Hepatocyte (in vitro differentiated cells): ENCODE measurements around the gene CELSR3. TPM values are rescaled to one million over a fixed set of nuclear protein-coding genes. Genes with fewer than 3 reads are reported as not detected.

Experiments used
- DNase-seq: peaks from one replicate; pipeline ENCODE4 v3.0.0-alpha.2; 2016; ENCODE audit warnings: low spot score
- H2AFZ ChIP-seq: fragments of 200-600 bp; sonication (generic); 2 replicates; pipeline ENCODE4 v1.6.0; 2016; ENCODE audit warnings: antibody characterized with exemption, mild to moderate bottlenecking
- H3K27ac ChIP-seq: fragments of 200-600 bp; sonication (generic); 2 replicates; pipeline ENCODE4 v1.5.1; 2016; ENCODE audit warnings: mild to moderate bottlenecking
- H3K27me3 ChIP-seq: fragments of 200-600 bp; sonication (generic); 2 replicates; pipeline ENCODE4 v1.6.1; 2016
- H3K36me3 ChIP-seq: fragments of 200-600 bp; sonication (generic); replicated peaks from 2 replicates; pipeline ENCODE4 v1.5.1; 2016; ENCODE audit warnings: low read depth; ENCODE audit not compliant: insufficient read depth
- H3K4me1 ChIP-seq: fragments of 200-600 bp; sonication (generic); 2 replicates; pipeline ENCODE4 v1.5.1; 2016; ENCODE audit warnings: mild to moderate bottlenecking, moderate library complexity; ENCODE audit not compliant: insufficient read depth
- H3K4me2 ChIP-seq: fragments of 200-600 bp; sonication (generic); 2 replicates; pipeline ENCODE4 v1.6.0; 2016
- H3K4me3 ChIP-seq: fragments of 200-600 bp; sonication (generic); 2 replicates; pipeline ENCODE4 v1.5.1; 2016; ENCODE audit warnings: mild to moderate bottlenecking
- H3K79me2 ChIP-seq: fragments of 200-600 bp; sonication (generic); 2 replicates; pipeline ENCODE4 v1.6.0; 2017; ENCODE audit warnings: mild to moderate bottlenecking
- H3K9me2 ChIP-seq: fragments of 200-600 bp; sonication (generic); replicated peaks from 2 replicates; pipeline ENCODE4 v1.6.0; 2017; ENCODE audit warnings: mild to moderate bottlenecking; ENCODE audit not compliant: insufficient read depth
- H3K9me3 ChIP-seq: fragments of 200-600 bp; sonication (generic); 2 replicates; pipeline ENCODE4 v1.5.1; 2016; ENCODE audit warnings: low read depth, mild to moderate bottlenecking
- H4K20me1 ChIP-seq: fragments of 200-600 bp; sonication (generic); 2 replicates; pipeline ENCODE4 v1.6.0; 2016; ENCODE audit warnings: mild to moderate bottlenecking; ENCODE audit not compliant: insufficient read depth, poor library complexity, severe bottlenecking
- EZH2 ChIP-seq: fragments of 200-600 bp; sonication (generic); IDR thresholded peaks from 2 replicates; pipeline ENCODE4 v1.6.1; 2016; ENCODE audit warnings: antibody characterized with exemption, mild to moderate bottlenecking, borderline replicate concordance
- EZH2phosphoT487 ChIP-seq: fragments of 200-600 bp; sonication (generic); IDR thresholded peaks from one replicate; pipeline ENCODE4 v1.6.1; 2018; ENCODE audit warnings: antibody characterized with exemption, mild to moderate bottlenecking, low read depth, moderate library complexity; ENCODE audit not compliant: unreplicated experiment, severe bottlenecking
- WGBS: methylation state at CpG from one replicate; pipeline ENCODE4 v1.1.6; 2016; ENCODE audit warnings: low lambda C conversion rate; ENCODE audit errors: missing lambda C conversion rate; 5-methylcytosine and 5-hydroxymethylcytosine counted together
- polyA plus RNA-seq: library from polyadenylated mRNA; unstranded; fragments of >200 nt; fragmentation: Nextera tagmentation; extraction: Ambion mirVana; gene quantifications from 2 replicates; pipeline ENCODE4 v1.2.1, GENCODE V29; 2016
- total RNA-seq: library from RNA; depleted of rRNA; stranded (reverse); fragments of >200 nt; gene quantifications from 2 replicates; pipeline ENCODE4 v1.2.3, GENCODE V29; 2014
- TF ChIP-seq, protein P1 (sequence below): fragments of 200-600 bp; sonication (generic); IDR thresholded peaks from 2 replicates; pipeline ENCODE4 v1.5.1; 2016; ENCODE audit warnings: antibody characterized with exemption, mild to moderate bottlenecking; ENCODE audit not compliant: poor library complexity

Gene CELSR3
- total and polyA plus RNA-seq, 2 experiments from 2014 or later = 1.8 to 1.9 TPM

DNA sequence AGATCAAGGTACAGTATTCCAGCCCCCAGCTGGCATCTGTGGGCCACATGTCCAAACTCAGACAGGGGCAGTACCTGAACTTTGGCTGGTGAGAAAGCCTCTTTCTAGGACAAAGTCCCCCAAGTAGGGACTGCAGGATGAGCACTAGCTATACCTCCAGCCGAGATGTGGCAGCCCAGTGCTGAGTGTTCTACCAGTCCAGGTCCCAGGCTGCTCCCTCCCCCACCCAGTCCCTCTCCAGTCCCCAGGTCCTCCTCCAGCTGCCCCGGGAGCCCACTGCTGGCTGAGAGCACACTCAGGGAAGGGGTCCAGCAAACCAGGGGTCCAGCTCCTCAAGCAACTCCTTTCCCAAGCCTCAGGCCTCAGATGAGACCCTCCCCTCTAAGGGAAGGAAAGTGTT lies 28.9 kb downstream of the CELSR3 start:
- no peaks in the 10 kb centered on the region for H3K9me2 ChIP-seq

DNA sequence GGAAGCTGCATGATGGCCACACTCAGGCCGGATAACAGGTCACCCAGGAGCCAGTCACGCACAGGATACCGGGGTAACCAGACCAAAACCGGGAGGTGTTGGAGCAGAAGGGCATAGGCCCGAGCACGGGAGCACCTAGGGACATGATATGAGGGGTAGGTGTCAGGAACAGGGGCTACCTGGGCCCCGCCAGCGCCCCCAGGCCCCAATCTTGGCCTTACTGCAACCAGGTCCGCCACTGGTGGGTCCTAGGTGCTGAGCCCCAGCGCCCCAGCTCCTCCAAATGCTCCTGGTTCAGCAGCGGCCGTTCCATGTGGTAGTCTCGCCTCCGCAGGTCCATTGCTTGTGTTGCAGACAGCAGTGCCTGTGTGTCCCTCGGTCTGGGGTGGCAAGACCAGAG lies 29.4 kb downstream of the CELSR3 start:
- peaks cover 12% of the 10 kb centered on the region for H3K79me2 ChIP-seq
- no peak overlapping the region for H3K27ac ChIP-seq
- no peak overlapping the region for H3K4me3 ChIP-seq
- H3K4me2 ChIP-seq = peak overlapping the region; percentile 90
- DNase-seq = no peak
- WGBS = 97% methylated on average over 15 of the region's 15 CpGs
- peaks cover 8% of the 10 kb centered on the region for H4K20me1 ChIP-seq
- H2AFZ ChIP-seq = no peak overlapping the region
- TF ChIP-seq, protein P1, sequence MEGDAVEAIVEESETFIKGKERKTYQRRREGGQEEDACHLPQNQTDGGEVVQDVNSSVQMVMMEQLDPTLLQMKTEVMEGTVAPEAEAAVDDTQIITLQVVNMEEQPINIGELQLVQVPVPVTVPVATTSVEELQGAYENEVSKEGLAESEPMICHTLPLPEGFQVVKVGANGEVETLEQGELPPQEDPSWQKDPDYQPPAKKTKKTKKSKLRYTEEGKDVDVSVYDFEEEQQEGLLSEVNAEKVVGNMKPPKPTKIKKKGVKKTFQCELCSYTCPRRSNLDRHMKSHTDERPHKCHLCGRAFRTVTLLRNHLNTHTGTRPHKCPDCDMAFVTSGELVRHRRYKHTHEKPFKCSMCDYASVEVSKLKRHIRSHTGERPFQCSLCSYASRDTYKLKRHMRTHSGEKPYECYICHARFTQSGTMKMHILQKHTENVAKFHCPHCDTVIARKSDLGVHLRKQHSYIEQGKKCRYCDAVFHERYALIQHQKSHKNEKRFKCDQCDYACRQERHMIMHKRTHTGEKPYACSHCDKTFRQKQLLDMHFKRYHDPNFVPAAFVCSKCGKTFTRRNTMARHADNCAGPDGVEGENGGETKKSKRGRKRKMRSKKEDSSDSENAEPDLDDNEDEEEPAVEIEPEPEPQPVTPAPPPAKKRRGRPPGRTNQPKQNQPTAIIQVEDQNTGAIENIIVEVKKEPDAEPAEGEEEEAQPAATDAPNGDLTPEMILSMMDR = no peak
- no peak for TF ChIP-seq EZH2phosphoT487
- peaks cover 22% of the 10 kb centered on the region for H3K4me1 ChIP-seq
- H3K9me3 ChIP-seq = no peaks in the 10 kb centered on the region
- no peaks in the 10 kb centered on the region for H3K27me3 ChIP-seq
- H3K9me2 ChIP-seq = no peaks in the 10 kb centered on the region
- H3K36me3 ChIP-seq = no peaks in the 10 kb centered on the region

More for the DNA sequence above, 28.9 kb downstream of the CELSR3 start:
- Histone ChIP-seq H3K36me3 (no peaks in the 10 kb centered on the region), H3K4me2 (peak overlapping the region; percentile 90), H3K4me1 (peaks cover 22% of the 10 kb centered on the region), H3K4me3 (no peak overlapping the region), H2AFZ (no peak overlapping the region), H3K27ac (no peak overlapping the region), H3K9me3 (no peaks in the 10 kb centered on the region), H3K27me3 (no peaks in the 10 kb centered on the region), H4K20me1 (peaks cover 8% of the 10 kb centered on the region), H3K79me2 (peaks cover 12% of the 10 kb centered on the region)
- 78% methylated on average over 1 of the region's 2 CpGs for WGBS
- TF ChIP-seq, protein P1 = no peak
- TF ChIP-seq EZH2 (no peak), EZH2phosphoT487 (no peak)
- no peak for DNase-seq

DNA sequence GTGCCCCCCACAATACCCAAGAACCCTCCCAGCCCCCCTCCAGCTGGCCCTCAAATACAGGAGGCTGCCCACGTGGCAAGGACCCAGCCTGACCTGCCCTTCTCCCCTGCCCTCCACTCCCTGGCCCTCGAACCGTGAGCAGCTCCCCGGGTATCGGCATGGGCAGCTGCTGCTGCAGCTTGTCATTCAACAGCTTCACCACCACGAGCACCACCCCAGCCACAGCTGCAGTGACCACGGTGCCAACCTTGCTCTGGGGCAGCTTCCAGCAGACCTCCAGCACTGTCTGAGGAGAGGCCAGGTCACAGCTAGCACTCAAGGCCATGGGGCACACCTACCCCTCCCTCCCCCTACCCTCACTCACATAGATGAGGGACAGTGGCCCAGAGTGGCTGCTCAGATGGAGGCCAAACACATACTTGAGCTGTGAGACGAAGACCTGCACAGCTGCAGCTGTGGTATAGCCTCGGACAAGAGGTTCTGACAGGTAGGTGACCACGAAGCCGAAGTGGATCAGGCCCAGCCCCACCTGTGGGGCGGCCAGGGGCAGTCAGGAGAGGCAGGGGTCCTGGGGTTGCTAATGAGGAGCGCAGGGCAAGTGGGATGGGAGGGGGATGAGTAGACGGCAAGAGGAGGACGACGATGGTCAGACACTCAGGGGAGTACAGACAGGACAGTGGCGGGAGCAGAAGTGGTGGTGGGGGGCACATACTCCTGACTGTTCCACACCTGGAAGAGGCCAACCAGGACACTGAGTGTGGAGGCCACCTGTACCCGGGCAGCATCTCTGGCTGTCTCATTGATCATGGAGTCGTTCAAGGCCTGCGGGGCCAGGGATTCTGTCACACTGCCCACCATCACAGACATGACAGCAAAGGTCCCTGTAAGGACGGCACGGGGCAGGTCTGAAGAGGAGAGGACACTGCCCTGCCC lies 30.9 kb downstream of the CELSR3 start:
- Histone ChIP-seq H3K4me3 (no peak overlapping the region), H3K27me3 (no peaks in the 10 kb centered on the region), H3K4me1 (peaks cover 18% of the 10 kb centered on the region), H3K9me3 (no peaks in the 10 kb centered on the region), H3K4me2 (no peak overlapping the region), H3K9me2 (no peaks in the 10 kb centered on the region), H2AFZ (no peak overlapping the region), H3K36me3 (no peaks in the 10 kb centered on the region), H3K27ac (no peak overlapping the region), H4K20me1 (peaks cover 8% of the 10 kb centered on the region), H3K79me2 (peaks cover 12% of the 10 kb centered on the region)
- TF ChIP-seq, protein P1 = no peak
- TF ChIP-seq EZH2phosphoT487 (no peak), EZH2 (no peak)
- 96% methylated on average over 22 of the region's 22 CpGs for WGBS
- DNase-seq = no peak
